Caco-2 (cell line): ENCODE measurements around the gene TRAK2. TPM values are rescaled to one million over a fixed set of nuclear protein-coding genes. Genes with fewer than 3 reads are reported as not detected.

Experiments
- BruUV-seq: library from RNA; stranded (reverse); fragments of 400-500 nt; replicated peaks from 2 replicates; lab custom pipeline; 2021; lab: Mats Ljungman, UMichigan
- CTCF ChIA-PET: fragments of 300-600 bp; sonication (Branson Sonifier 250); formaldehyde crosslinking; loops from one replicate; lab custom pipeline; 2022; ENCODE audit warnings: antibody characterized with exemption; lab: Charles Lee
- POLR2A ChIA-PET: fragments of 300-600 bp; sonication (Branson Sonifier 250); formaldehyde crosslinking; loops from one replicate; lab custom pipeline; 2022; ENCODE audit warnings: antibody characterized with exemption; lab: Charles Lee
- DNase-seq, 2 experiments: peaks; one replicate each; pipeline versions ENCODE4 v3.0.0 to v3.0.0-alpha.2; 2020 to 2022
- H3K27me3 ChIP-seq: replicated peaks from 2 replicates; pipeline ENCODE4 v1.6.0; 2011; ENCODE audit warnings: low read length; ENCODE audit not compliant: control insufficient read depth, insufficient read depth
- H3K36me3 ChIP-seq: 2 replicates; pipeline ENCODE4 v1.5.1; 2011; ENCODE audit warnings: low read length; ENCODE audit not compliant: control insufficient read depth, insufficient read depth
- H3K4me1 ChIP-seq: fragments of 250-450 bp; sonication (Bioruptor Pico); 2 replicates; pipeline ENCODE4 v1.5.1; 2020; ENCODE audit warnings: mild to moderate bottlenecking
- H3K4me3 ChIP-seq: 2 replicates; pipeline ENCODE4 v1.5.1; 2011; ENCODE audit warnings: low read depth, mild to moderate bottlenecking, control low read depth, low read length
- H3K9me3 ChIP-seq: fragments of 250-450 bp; sonication (Bioruptor Pico); 2 replicates; pipeline ENCODE4 v1.5.1; 2020; ENCODE audit warnings: mild to moderate bottlenecking, moderate library complexity
- H3K27ac Mint-ChIP-seq: one replicate; pipeline ENCODE4 v1.8.0; 2022; ENCODE audit warnings: mixed read lengths; ENCODE audit not compliant: unreplicated experiment
- H3K27me3 Mint-ChIP-seq: one replicate; pipeline ENCODE4 v1.8.0; 2022; ENCODE audit warnings: mixed read lengths; ENCODE audit not compliant: insufficient read depth, unreplicated experiment
- H3K36me3 Mint-ChIP-seq: one replicate; pipeline ENCODE4 v1.8.0; 2022; ENCODE audit warnings: mild to moderate bottlenecking, mixed read lengths; ENCODE audit not compliant: insufficient read depth, unreplicated experiment
- H3K4me1 Mint-ChIP-seq: one replicate; pipeline ENCODE4 v1.8.0; 2022; ENCODE audit warnings: low read depth, mixed read lengths; ENCODE audit not compliant: unreplicated experiment
- H3K4me3 Mint-ChIP-seq: one replicate; pipeline ENCODE4 v1.8.0; 2022; ENCODE audit warnings: mild to moderate bottlenecking, moderate library complexity, mixed read lengths; ENCODE audit not compliant: unreplicated experiment
- H3K9me3 Mint-ChIP-seq: one replicate; pipeline ENCODE4 v1.8.0; 2022; ENCODE audit warnings: mixed read lengths; ENCODE audit not compliant: unreplicated experiment
- CTCF ChIP-seq, 2 experiments: fragments of 200-600 bp in 1 of 2; IDR thresholded peaks; 1 replicate in 1 of 2; 2 replicates in 1 of 2; pipeline versions ENCODE4 v1.5.1 to v1.8.0; 2011 to 2022; ENCODE audit warnings: antibody characterized with exemption in 1 of 2, control low read depth in 1 of 2, inconsistent platforms in 1 of 2, low read depth in 1 of 2, low read length in 1 of 2, mild to moderate bottlenecking in 1 of 2, moderate library complexity in 1 of 2; ENCODE audit not compliant: insufficient read depth in 1 of 2, severe bottlenecking in 1 of 2, unreplicated experiment in 1 of 2
- intact Hi-C: fragments of 100-400 bp; cut with micrococcal nuclease; formaldehyde crosslinking; loops from one replicate; pipeline ENCODE4 v1.10.0; 2022; ENCODE audit not compliant: unreplicated experiment
- total RNA-seq: library from RNA; stranded (reverse); gene quantifications from 2 replicates; pipeline ENCODE4 v1.2.3, GENCODE V29; 2022

TRAK2 gene
- total RNA-seq, 1 experiment from 2014 or later: 23.2 TPM

GRCh38 chr2:201483342-201483741 lies 32.1 kb upstream of the TRAK2 start:
- H3K4me1 ChIP-seq: no peaks in the 10 kb centered on the region
- no TSS peak for BruUV-seq

GRCh38 chr2:201482543-201482942 lies 31.3 kb upstream of the TRAK2 start:
- Mint-ChIP-seq H3K4me3 (no peak overlapping the region), H3K27me3 (no peaks in the 10 kb centered on the region), H3K4me1 (no peaks in the 10 kb centered on the region), H3K36me3 (peaks cover 6% of the 10 kb centered on the region), H3K9me3 (no peaks in the 10 kb centered on the region), H3K27ac (no peak overlapping the region)
- DNase-seq: no peak
- H3K9me3 ChIP-seq: no peaks in the 10 kb centered on the region
- CTCF ChIA-PET: no interaction called here
- intact Hi-C loops: no loop called here
- H3K27me3 ChIP-seq: no peaks in the 10 kb centered on the region
- TF ChIP-seq CTCF (IDR thresholded peaks at IDR 0.05; ENCODE audit: insufficient read depth in 1 of 2, low read depth in 1 of 2, low read length in 1 of 2, severe bottlenecking in 1 of 2, unreplicated experiment in 1 of 2): no peak
- BruUV-seq: no TSS peak
- no peaks in the 10 kb centered on the region for H3K4me1 ChIP-seq
- POLR2A ChIA-PET: no interaction called here
- H3K36me3 ChIP-seq: peaks cover 1% of the 10 kb centered on the region; the same call in 1 of the 2 replicates
- no peak overlapping the region for H3K4me3 ChIP-seq

More at GRCh38 chr2:201483342-201483741, 32.1 kb upstream of the TRAK2 start:
- TF ChIP-seq CTCF (IDR thresholded peaks at IDR 0.05; ENCODE audit: insufficient read depth in 1 of 2, low read depth in 1 of 2, low read length in 1 of 2, severe bottlenecking in 1 of 2, unreplicated experiment in 1 of 2): no peak
- intact Hi-C loops: no loop called here
- no peaks in the 10 kb centered on the region for H3K4me1 Mint-ChIP-seq
- ChIA-PET POLR2A (no interaction called here), CTCF (no interaction called here)
- peaks cover 4% of the 10 kb centered on the region for H3K36me3 Mint-ChIP-seq
- no peak overlapping the region for H3K4me3 Mint-ChIP-seq
- peaks cover 1% of the 10 kb centered on the region; the same call in 1 of the 2 replicates for H3K36me3 ChIP-seq
- DNase-seq: no peak
- H3K27ac Mint-ChIP-seq: no peak overlapping the region
- H3K4me3 ChIP-seq: no peak overlapping the region
- no peaks in the 10 kb centered on the region for H3K27me3 Mint-ChIP-seq
- H3K9me3 ChIP-seq: no peaks in the 10 kb centered on the region
- H3K9me3 Mint-ChIP-seq: no peaks in the 10 kb centered on the region
- H3K27me3 ChIP-seq: no peaks in the 10 kb centered on the region

- H3K27me3 ChIP-seq: no peaks in the 10 kb centered on the region
- H3K27ac Mint-ChIP-seq: no peak overlapping the region
- no peak for TF ChIP-seq CTCF (IDR thresholded peaks at IDR 0.05; ENCODE audit: insufficient read depth in 1 of 2, low read depth in 1 of 2, low read length in 1 of 2, severe bottlenecking in 1 of 2, unreplicated experiment in 1 of 2)
- H3K36me3 ChIP-seq: peaks cover 1% of the 10 kb centered on the region; the same call in 1 of the 2 replicates
- DNase-seq: no peak
- H3K4me3 ChIP-seq: no peak overlapping the region
- no peaks in the 10 kb centered on the region for H3K4me1 ChIP-seq
- no TSS peak for BruUV-seq
- ChIA-PET CTCF (no interaction called here), POLR2A (no interaction called here)
- peaks cover 19% of the 10 kb centered on the region for H3K36me3 Mint-ChIP-seq
- no peaks in the 10 kb centered on the region for H3K27me3 Mint-ChIP-seq
- intact Hi-C loops: no loop called here
- no peaks in the 10 kb centered on the region for H3K9me3 Mint-ChIP-seq
- no peaks in the 10 kb centered on the region for H3K9me3 ChIP-seq
- H3K4me3 Mint-ChIP-seq: no peak overlapping the region
- peaks cover 6% of the 10 kb centered on the region for H3K4me1 Mint-ChIP-seq
These were observed 21.2 kb upstream of the TRAK2 start for GRCh38 chr2:201472411-201472810.
